ENCODE results near the gene MRAS. TPM values are rescaled to one million over a fixed set of nuclear protein-coding genes. Genes with fewer than 3 reads are reported as not detected.

The MRAS gene
- total RNA-seq, result 79.4 TPM
- long read RNA-seq, full-length matches to known transcripts, result 77 of 181 reads
- long read RNA-seq, partial matches to known transcripts, result 7 of 181 reads
- long read RNA-seq, other reads (novel, unspliced or antisense), result 97 of 181 reads

DNA sequence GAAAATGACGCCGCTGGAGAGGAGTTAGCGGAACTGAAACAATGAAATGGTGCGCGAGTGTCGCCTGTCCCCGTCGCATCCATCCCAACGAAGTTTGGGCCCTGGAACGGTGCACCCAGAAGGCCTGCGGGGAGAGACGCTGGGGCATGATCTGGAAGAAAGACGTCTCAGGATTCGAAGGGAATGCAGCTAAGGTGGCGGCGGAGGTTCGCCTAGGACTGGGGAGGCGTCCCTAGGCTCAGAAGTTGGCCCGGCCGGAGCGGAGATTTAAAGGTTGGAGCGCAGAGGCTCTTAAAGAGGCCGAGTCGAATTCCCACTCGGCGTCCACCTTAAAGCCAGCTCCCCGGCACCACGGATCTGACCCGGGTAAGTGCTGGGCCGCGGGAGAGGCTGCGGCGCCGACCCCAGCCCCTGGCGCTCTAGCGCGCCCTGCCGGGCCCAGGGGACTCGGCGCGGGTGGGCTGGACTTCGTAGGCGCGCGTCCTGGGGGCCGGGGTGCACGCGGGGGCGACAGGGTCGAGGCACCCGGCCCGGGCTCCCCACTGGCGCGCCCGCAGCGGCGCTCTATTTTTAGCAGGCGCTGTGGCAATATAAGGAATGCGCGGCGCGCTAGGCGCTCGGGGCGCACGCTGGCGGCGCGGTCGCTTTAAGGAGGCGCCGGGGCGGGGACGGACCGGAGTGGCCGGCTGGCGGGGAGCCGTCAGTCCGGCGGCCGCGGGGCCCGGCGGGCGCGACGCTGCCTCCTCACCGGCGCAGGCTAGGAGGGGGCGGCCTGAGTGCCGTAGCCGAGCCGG, at the start of gene MRAS:
Gene MRAS, plus strand, starts transcription at position 620 of the 794 bp plus-strand sequence. CDS start 24,305 bp downstream, outside the sequence.
- DNase-seq, result peak; percentile 92
- TF ChIP-seq, protein P1, sequence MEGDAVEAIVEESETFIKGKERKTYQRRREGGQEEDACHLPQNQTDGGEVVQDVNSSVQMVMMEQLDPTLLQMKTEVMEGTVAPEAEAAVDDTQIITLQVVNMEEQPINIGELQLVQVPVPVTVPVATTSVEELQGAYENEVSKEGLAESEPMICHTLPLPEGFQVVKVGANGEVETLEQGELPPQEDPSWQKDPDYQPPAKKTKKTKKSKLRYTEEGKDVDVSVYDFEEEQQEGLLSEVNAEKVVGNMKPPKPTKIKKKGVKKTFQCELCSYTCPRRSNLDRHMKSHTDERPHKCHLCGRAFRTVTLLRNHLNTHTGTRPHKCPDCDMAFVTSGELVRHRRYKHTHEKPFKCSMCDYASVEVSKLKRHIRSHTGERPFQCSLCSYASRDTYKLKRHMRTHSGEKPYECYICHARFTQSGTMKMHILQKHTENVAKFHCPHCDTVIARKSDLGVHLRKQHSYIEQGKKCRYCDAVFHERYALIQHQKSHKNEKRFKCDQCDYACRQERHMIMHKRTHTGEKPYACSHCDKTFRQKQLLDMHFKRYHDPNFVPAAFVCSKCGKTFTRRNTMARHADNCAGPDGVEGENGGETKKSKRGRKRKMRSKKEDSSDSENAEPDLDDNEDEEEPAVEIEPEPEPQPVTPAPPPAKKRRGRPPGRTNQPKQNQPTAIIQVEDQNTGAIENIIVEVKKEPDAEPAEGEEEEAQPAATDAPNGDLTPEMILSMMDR (IDR thresholded peaks at IDR 0.05), result peak; percentile 40
- Histone ChIP-seq H3K9me3 (no peaks in the 10 kb centered on the region), H3K27ac (peak within 1 kb of the TSS; percentile 93), H3K27me3 (no peaks in the 10 kb centered on the region), H3K4me1 (peaks cover 23% of the 10 kb centered on the region), H3K4me3 (peak within 1 kb of the TSS; percentile 78), H3K36me3 (no peaks in the 10 kb centered on the region)
- intact Hi-C loops (cut with DNase I), result no loop called here
- peak; percentile 85 for ATAC-seq

GRCh38 chr3:138300647-138301046, 47.7 kb upstream of the MRAS start:
- Histone ChIP-seq H3K4me3 (no peak overlapping the region), H3K9me3 (no peaks in the 10 kb centered on the region), H3K36me3 (peaks cover 23% of the 10 kb centered on the region), H3K4me1 (no peaks in the 10 kb centered on the region), H3K27ac (no peak overlapping the region), H3K27me3 (no peaks in the 10 kb centered on the region)
- ATAC-seq (no peak), DNase-seq (no peak)
- TF ChIP-seq, protein P1 (IDR thresholded peaks at IDR 0.05), result no peak
- intact Hi-C loops (cut with DNase I), result no loop called here

GRCh38 chr3:138303474-138303873, 44.9 kb upstream of the MRAS start:
- no peak overlapping the region for H3K27ac ChIP-seq
- DNase-seq, result no peak
- no peak overlapping the region for H3K4me3 ChIP-seq
- H3K4me1 ChIP-seq, result no peaks in the 10 kb centered on the region
- TF ChIP-seq, protein P1 (IDR thresholded peaks at IDR 0.05), result no peak
- H3K9me3 ChIP-seq, result no peaks in the 10 kb centered on the region
- no peak for ATAC-seq
- intact Hi-C loops (cut with DNase I), result no loop called here
- H3K27me3 ChIP-seq, result no peaks in the 10 kb centered on the region
- no peaks in the 10 kb centered on the region for H3K36me3 ChIP-seq

DNA sequence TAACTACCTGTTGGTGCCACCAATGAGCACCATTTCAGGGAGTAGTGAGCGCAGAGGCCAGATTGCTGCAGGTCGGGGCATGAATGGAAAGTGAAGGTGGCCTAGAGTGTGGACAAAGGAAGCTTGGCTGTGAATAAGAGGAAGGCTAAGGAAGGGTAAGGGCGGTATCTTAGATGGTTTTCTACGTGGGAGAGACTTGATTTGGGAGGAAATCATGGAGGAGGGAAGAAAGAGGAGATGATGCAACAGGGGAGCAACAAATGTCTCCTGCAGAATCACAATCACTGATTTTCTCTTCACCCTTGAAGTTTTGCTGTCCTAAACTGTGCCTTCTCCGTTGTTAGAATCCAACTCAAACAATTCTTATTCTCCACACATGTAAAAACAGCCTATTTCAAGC, 40.5 kb upstream of the MRAS start:
- no peak for DNase-seq
- H3K36me3 ChIP-seq, result no peaks in the 10 kb centered on the region
- H3K27me3 ChIP-seq, result no peaks in the 10 kb centered on the region
- H3K4me3 ChIP-seq, result no peak overlapping the region
- ATAC-seq, result no peak
- no peaks in the 10 kb centered on the region for H3K4me1 ChIP-seq
- no peak overlapping the region for H3K27ac ChIP-seq
- H3K9me3 ChIP-seq, result no peaks in the 10 kb centered on the region
- TF ChIP-seq, protein P1 (IDR thresholded peaks at IDR 0.05), result no peak
- intact Hi-C loops (cut with DNase I), result no loop called here

- no peaks in the 10 kb centered on the region for H3K4me1 ChIP-seq
- DNase-seq (no peak), ATAC-seq (no peak)
- intact Hi-C loops (cut with DNase I), result no loop called here
- H3K27ac ChIP-seq, result no peak overlapping the region
- TF ChIP-seq, protein P1 (IDR thresholded peaks at IDR 0.05), result no peak
- H3K27me3 ChIP-seq, result no peaks in the 10 kb centered on the region
- H3K9me3 ChIP-seq, result no peaks in the 10 kb centered on the region
- H3K36me3 ChIP-seq, result no peaks in the 10 kb centered on the region
- no peak overlapping the region for H3K4me3 ChIP-seq
Measured at GRCh38 chr3:138308783-138309182, 39.6 kb upstream of the MRAS start.
